AG04449 (cell line): ENCODE data around the gene SLC38A2.

ENCODE experiments used
- CTCF ChIA-PET: fragments of 350-600 bp; formaldehyde crosslinking; extraction: SDS; loops from one replicate; lab custom pipeline; 2021; ENCODE audit warnings: antibody characterized with exemption; lab: Yijun Ruan, JAX
- POLR2A ChIA-PET: fragments of 400-600, 350-600 bp; formaldehyde crosslinking; extraction: SDS; loops from one replicate; lab custom pipeline; 2020; ENCODE audit warnings: antibody characterized with exemption, inconsistent platforms; lab: Yijun Ruan, JAX
- DNase-seq: peaks from one replicate; pipeline ENCODE4 v3.0.0-alpha.2; 2010; ENCODE audit warnings: low read depth, low spot score
- H3K4me3 ChIP-seq: 2 replicates; pipeline ENCODE4 v1.5.1; 2011; ENCODE audit warnings: low read depth, mild to moderate bottlenecking, control low read depth, low read length
- TF ChIP-seq, protein P1 (sequence below): IDR thresholded peaks from one replicate; pipeline ENCODE4 v1.5.1; 2011; ENCODE audit warnings: mild to moderate bottlenecking, moderate library complexity, low read length, control low read depth, inconsistent platforms; ENCODE audit not compliant: insufficient read depth; ENCODE audit errors: missing control alignments

The SLC38A2 gene

DNA sequence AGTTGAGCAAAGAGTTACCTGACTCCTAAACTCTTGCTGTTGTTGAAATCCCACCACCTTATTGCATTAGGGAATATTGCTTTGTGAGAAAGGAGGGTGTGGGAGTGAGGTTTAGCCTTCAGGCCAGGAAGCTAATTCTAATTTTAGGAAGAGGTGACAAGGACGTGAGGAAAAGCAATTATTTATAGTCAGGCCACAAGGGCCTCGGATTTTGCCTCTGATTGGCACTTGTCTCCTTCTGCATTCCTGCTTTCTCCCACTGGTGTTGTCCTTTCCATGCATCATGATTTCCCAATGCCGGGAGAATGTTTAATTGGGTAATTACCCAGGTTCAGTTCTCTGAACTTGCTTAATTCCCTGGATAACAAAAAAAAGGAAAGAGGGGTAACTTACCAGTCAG, 37.9 kb upstream of the SLC38A2 start:
- DNase-seq: no peak
- CTCF ChIA-PET: no interaction called here

DNA sequence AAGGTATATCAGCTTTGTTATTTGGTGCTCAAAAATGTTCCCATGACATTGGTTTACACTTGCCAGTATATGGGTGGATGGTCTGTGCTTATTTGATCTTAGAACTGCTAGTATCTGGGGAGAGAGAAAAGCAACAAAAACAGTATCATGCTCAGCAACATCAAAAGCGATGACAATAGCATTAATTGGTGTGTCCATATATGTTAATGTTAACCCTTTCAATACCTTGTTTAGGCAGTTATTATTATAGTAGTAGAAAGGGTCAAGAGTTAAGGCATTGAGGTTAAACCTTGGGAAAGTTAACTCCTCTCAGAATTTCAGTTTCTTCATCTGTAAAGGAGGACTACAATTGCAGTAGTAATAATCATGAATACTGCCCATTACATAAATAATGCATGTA, 37.4 kb upstream of the SLC38A2 start:
- POLR2A ChIA-PET: no interaction called here
- no peak overlapping the region for H3K4me3 ChIP-seq
- TF ChIP-seq, protein P1, sequence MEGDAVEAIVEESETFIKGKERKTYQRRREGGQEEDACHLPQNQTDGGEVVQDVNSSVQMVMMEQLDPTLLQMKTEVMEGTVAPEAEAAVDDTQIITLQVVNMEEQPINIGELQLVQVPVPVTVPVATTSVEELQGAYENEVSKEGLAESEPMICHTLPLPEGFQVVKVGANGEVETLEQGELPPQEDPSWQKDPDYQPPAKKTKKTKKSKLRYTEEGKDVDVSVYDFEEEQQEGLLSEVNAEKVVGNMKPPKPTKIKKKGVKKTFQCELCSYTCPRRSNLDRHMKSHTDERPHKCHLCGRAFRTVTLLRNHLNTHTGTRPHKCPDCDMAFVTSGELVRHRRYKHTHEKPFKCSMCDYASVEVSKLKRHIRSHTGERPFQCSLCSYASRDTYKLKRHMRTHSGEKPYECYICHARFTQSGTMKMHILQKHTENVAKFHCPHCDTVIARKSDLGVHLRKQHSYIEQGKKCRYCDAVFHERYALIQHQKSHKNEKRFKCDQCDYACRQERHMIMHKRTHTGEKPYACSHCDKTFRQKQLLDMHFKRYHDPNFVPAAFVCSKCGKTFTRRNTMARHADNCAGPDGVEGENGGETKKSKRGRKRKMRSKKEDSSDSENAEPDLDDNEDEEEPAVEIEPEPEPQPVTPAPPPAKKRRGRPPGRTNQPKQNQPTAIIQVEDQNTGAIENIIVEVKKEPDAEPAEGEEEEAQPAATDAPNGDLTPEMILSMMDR: no peak
- CTCF ChIA-PET: no interaction called here
- DNase-seq: no peak

More for the DNA sequence above, 37.9 kb upstream of the SLC38A2 start:
- no peak overlapping the region for H3K4me3 ChIP-seq
- POLR2A ChIA-PET: no interaction called here
- TF ChIP-seq, protein P1: no peak

DNA sequence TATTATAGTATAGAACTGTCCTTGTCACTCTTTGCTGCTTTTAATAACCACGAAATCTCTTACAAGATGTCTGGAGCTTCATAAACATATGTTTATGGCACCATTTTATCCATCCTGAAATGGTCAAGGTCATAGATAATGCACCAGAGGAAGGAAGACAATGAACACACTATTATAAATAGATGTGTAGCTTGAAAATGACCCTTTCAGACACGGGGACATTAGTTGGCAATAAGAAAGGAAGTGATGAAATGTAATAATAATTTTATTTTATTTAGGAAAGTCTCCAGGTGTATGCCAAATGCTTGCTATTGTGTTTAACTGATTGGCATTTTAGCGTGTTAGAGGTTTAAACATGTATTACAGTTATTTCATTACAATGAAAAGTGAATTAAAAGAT, 36.8 kb upstream of the SLC38A2 start:
- ChIA-PET POLR2A (no interaction called here), CTCF (interaction anchor here (1.0 kb wide), 1 partner anchor 252 kb away, joined by 3 read pairs; no protein-coding TSS in a partner anchor)

DNA sequence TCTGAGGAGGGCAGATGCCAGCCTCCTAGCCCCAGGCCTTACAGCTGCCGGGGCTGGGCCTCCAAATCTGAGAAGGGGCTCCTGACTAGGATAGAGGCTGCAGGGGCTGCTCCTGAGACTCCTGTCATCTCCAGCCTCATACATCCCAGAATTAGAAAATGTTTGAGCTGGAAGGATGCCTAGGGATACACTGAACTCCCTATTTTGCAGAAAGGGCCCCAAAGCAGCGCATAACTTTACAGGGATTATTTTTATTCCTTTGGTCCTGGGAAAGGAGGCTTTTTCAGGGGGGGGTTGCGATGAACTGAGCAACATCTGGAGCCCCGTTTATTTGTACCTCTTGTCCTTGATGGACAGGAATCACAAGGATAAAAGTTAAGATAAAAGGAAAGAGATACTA, 35.9 kb upstream of the SLC38A2 start:
- DNase-seq: no peak
- H3K4me3 ChIP-seq: no peak overlapping the region
- ChIA-PET POLR2A (no interaction called here), CTCF (interaction anchor here (1.0 kb wide), 1 partner anchor 253 kb away, joined by 3 read pairs; no protein-coding TSS in a partner anchor)
- TF ChIP-seq, protein P1: no peak

More for the DNA sequence above, 36.8 kb upstream of the SLC38A2 start:
- H3K4me3 ChIP-seq: no peak overlapping the region
- DNase-seq: no peak
- TF ChIP-seq, protein P1: no peak

DNA sequence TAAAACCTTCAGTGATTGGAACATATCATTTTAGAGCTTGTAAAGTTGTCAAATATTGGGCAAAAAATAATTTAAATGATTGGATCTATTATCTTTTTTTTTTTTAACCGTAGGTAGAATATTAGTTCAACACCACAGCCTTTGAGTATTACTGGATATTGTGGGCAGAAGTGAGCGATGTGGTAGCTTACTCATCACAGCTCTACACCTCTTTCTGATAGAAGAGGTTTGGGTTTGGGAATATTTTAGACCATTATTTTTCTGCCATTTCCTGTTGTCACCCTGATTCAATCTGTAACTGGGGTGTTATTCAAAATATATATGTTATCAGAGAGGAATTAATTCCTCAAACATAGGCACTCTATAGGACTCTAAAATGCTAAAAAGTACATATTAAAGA, 34.8 kb upstream of the SLC38A2 start:
- ChIA-PET POLR2A (no interaction called here), CTCF (no interaction called here)
- TF ChIP-seq, protein P1: no peak
- no peak overlapping the region for H3K4me3 ChIP-seq
- no peak for DNase-seq

DNA sequence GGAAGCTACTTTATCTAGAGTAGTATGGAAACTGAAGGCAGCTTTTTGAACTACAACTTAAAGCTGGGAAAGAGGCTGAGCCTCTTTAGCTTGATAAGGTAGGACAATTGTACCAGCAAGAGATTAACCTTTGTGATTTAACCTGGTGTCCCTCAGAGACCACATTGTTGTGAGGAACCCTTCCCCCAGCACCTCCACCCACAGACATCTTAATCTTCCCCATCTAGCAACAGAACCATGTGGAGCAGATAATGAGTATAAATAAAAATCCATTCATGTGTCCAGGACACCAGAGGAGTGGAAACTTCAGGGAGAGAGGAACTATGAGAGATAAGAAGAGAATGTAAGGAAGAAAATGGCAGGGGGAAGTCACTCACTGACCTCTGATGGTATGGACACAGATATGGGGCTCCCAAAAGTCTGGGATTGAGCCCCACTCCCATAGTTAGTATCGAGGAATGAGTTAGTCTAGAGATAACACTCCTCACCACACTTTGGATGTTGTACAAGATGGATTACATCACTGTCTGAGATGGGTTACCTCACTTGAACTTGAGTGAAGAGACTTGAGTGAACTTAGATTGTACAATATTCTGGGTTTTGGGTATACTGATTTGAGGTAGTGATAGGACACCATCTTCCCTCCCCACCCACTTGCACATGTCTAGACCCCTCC, 33.9 kb upstream of the SLC38A2 start:
- DNase-seq: no peak
- no peak overlapping the region for H3K4me3 ChIP-seq
- POLR2A ChIA-PET: no interaction called here
- TF ChIP-seq, protein P1: no peak
- CTCF ChIA-PET: no interaction called here
